GM18520 (cell line): Measurements from ENCODE around the gene PDPK1.

Source experiments
- ATAC-seq: cut with Tn5 transposase; IDR thresholded peaks from one replicate; pipeline ENCODE4 v1.9.1; 2021; ENCODE audit not compliant: unreplicated experiment

Gene PDPK1

GRCh38 chr16:2537451-2538379, at the start of gene PDPK1:
Gene PDPK1, plus strand, starts transcription at chr16:2538021. Its CDS starts 92 bp downstream, at chr16:2538113.
- ATAC-seq = peak; percentile 76

GRCh38 chr16:2489581-2489980, 48.2 kb upstream of the PDPK1 start:
- no peak for ATAC-seq

GRCh38 chr16:2490190-2491105, 47.4 kb upstream of the PDPK1 start:
- no peak for ATAC-seq

- no peak for ATAC-seq
Measured at GRCh38 chr16:2492292-2492691, 45.5 kb upstream of the PDPK1 start.

GRCh38 chr16:2493605-2494004, 44.2 kb upstream of the PDPK1 start:
- ATAC-seq = no peak

- no peak for ATAC-seq
Measured at GRCh38 chr16:2494616-2495015, 43.2 kb upstream of the PDPK1 start.

GRCh38 chr16:2495041-2495440, 42.8 kb upstream of the PDPK1 start:
- ATAC-seq = no peak

GRCh38 chr16:2496223-2497115, 41.4 kb upstream of the PDPK1 start:
- no peak for ATAC-seq

- ATAC-seq = no peak
Measured at GRCh38 chr16:2497116-2497630, 40.6 kb upstream of the PDPK1 start.

GRCh38 chr16:2497695-2498484, 39.9 kb upstream of the PDPK1 start:
- no peak for ATAC-seq

- no peak for ATAC-seq
Measured at GRCh38 chr16:2498531-2499253, 39.1 kb upstream of the PDPK1 start.

GRCh38 chr16:2499454-2499853, 38.4 kb upstream of the PDPK1 start:
- no peak for ATAC-seq

- no peak for ATAC-seq
Measured at GRCh38 chr16:2499890-2500429, 37.9 kb upstream of the PDPK1 start.

- ATAC-seq = no peak
Measured at GRCh38 chr16:2500430-2500917, 37.3 kb upstream of the PDPK1 start.

GRCh38 chr16:2500918-2501750, 36.7 kb upstream of the PDPK1 start:
- ATAC-seq = no peak

GRCh38 chr16:2501946-2502895, 35.6 kb upstream of the PDPK1 start:
- ATAC-seq = no peak

- ATAC-seq = no peak
Measured at GRCh38 chr16:2505695-2506094, 32.1 kb upstream of the PDPK1 start.
